Neutrophil (primary cell): ENCODE results near the gene RBM4B.

Experiments used
- H3K27ac ChIP-seq: fragments of 200-600 bp; sonication (generic); 2 replicates; pipeline ENCODE4 v1.5.1; 2016; ENCODE audit warnings: mild to moderate bottlenecking, moderate library complexity
- H3K27me3 ChIP-seq: fragments of 200-600 bp; sonication (generic); 2 replicates; pipeline ENCODE4 v1.6.0; 2016; ENCODE audit warnings: mild to moderate bottlenecking
- H3K36me3 ChIP-seq: fragments of 200-600 bp; sonication (generic); 2 replicates; pipeline ENCODE4 v1.5.1; 2017
- H3K4me1 ChIP-seq, 2 experiments: fragments of 200-600 bp in 1 of 2; sonication (generic) in 1 of 2; 1 replicate in 1 of 2; 2 replicates in 1 of 2; pipeline versions ENCODE4 v1.5.1 to v1.6.1; 2013 to 2016; ENCODE audit warnings: low read depth in 1 of 2, low read length in 1 of 2, mild to moderate bottlenecking in 1 of 2, moderate library complexity in 1 of 2; ENCODE audit not compliant: control insufficient read depth in 1 of 2, insufficient read depth in 1 of 2
- H3K4me3 ChIP-seq, 2 experiments: fragments of 200-600 bp in 1 of 2; sonication (generic) in 1 of 2; 1 replicate in 1 of 2; 2 replicates in 1 of 2; pipeline ENCODE4 v1.5.1; 2013 to 2016; ENCODE audit warnings: low read depth in 1 of 2, low read length in 1 of 2, mild to moderate bottlenecking in 1 of 2, moderate library complexity in 1 of 2
- H3K9me3 ChIP-seq: fragments of 200-600 bp; sonication (generic); 2 replicates; pipeline ENCODE4 v1.5.1; 2016
- TF ChIP-seq, protein P1 (sequence below): fragments of 200-600 bp; sonication (generic); IDR thresholded peaks from 2 replicates; pipeline ENCODE4 v1.5.1; 2016; ENCODE audit warnings: antibody characterized with exemption

Gene RBM4B

DNA sequence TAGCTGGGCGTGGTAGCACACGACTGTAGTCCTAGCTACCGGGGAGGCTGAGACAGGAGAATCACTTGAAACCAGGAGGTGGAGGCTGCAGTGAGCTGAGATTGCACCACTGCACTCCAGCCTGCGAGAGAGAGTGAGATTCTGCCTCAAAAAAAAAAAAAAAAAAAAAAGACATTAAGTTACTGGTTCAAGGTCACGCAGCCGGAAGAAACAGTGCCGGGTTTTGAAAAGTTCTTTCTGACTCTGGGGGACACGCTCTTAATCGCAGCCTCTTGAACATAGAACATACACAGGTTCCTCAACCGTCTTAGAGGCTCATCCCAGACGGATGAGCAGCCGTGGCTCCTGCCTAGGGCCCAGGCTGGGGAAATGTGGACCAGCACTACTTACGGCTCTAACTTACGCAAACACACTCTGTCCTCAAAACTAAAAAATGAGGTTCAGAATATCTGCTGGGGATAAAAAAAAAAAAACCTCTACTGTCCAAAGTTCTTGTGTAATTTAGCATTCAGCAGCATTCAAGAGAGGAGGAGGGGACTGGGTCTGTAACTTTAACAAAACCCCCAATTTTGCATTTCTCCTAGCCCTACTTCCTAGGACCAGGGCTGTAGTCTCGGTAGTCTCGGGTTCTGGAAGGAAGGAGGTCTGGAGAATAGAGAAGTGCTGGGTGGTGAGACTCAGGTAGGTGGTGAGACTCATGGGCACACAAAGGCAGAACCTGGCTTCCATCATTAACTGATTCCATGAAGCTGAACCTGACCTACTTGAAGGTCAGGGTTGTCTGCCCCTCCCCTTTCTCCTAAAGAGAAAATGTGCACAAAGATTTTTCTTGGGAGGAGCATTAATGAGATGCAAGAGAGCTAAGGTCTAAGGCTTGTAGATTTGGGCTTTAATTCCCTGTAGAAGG, 45.3 kb upstream of the RBM4B start:
- Histone ChIP-seq H3K27ac (no peak overlapping the region), H3K27me3 (peaks cover 90% of the 10 kb centered on the region), H3K36me3 (no peaks in the 10 kb centered on the region), H3K4me1 (peaks cover 0 to 5% of the 10 kb centered on the region in 2 experiments), H3K9me3 (no peaks in the 10 kb centered on the region), H3K4me3 (no peak overlapping the region)
- TF ChIP-seq, protein P1, sequence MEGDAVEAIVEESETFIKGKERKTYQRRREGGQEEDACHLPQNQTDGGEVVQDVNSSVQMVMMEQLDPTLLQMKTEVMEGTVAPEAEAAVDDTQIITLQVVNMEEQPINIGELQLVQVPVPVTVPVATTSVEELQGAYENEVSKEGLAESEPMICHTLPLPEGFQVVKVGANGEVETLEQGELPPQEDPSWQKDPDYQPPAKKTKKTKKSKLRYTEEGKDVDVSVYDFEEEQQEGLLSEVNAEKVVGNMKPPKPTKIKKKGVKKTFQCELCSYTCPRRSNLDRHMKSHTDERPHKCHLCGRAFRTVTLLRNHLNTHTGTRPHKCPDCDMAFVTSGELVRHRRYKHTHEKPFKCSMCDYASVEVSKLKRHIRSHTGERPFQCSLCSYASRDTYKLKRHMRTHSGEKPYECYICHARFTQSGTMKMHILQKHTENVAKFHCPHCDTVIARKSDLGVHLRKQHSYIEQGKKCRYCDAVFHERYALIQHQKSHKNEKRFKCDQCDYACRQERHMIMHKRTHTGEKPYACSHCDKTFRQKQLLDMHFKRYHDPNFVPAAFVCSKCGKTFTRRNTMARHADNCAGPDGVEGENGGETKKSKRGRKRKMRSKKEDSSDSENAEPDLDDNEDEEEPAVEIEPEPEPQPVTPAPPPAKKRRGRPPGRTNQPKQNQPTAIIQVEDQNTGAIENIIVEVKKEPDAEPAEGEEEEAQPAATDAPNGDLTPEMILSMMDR = no peak

DNA sequence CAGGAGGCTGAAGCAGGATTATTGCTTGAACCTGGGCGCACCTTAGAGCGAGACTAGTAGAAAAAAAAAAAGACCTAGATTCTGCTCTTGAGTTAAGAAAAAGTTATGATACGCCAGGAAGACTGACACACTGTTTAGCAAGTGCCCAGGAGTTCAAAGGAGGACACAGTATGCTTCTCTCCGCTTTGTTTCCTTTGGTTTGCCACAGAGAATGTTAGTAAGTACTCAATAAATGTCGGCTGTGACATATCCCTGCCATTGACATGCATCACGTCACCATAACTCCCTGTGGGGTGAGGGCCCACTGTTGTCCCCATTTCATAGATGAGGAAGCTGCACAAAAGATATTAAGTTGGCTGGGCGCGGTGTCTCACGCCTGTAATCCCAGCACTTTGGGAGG, 44.3 kb upstream of the RBM4B start:
- TF ChIP-seq, protein P1 = no peak
- H3K36me3 ChIP-seq = no peaks in the 10 kb centered on the region
- no peaks in the 10 kb centered on the region for H3K4me1 ChIP-seq
- H3K4me3 ChIP-seq = no peak overlapping the region
- H3K9me3 ChIP-seq = no peaks in the 10 kb centered on the region
- peaks cover 80% of the 10 kb centered on the region for H3K27me3 ChIP-seq
- H3K27ac ChIP-seq = no peak overlapping the region

DNA sequence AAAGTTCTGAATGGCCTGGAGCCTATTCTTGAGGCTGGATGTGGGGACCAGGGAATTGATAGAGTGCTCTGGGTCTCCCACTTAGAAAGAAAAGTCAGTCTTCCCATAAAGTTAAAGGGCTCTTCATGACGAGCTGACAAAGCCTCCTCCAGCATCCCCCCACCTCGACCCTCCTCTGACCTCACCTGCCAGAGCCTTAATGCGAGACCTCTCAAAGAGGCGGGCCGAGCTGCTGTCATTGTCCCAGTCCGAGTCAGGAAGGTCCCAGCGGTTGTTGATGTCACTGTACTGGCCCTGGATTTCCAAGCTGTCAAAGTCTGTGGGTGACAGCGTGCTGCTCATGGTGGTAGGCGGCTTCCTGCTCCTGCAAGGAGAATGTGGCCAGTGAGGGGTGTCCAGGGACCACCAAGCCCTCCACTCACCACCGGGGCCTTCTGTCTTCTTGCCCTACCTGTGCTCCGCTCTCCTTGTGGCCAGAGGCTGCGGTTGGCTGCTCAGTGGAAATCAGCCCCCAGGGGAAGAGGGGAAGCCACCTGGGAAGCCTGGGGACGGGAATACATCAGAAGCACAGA, 43.3 kb upstream of the RBM4B start:
- no peak overlapping the region for H3K4me3 ChIP-seq
- peaks cover 70% of the 10 kb centered on the region for H3K27me3 ChIP-seq
- no peaks in the 10 kb centered on the region for H3K9me3 ChIP-seq
- H3K27ac ChIP-seq = no peak overlapping the region
- no peaks in the 10 kb centered on the region for H3K4me1 ChIP-seq
- H3K36me3 ChIP-seq = no peaks in the 10 kb centered on the region
- TF ChIP-seq, protein P1 = no peak

DNA sequence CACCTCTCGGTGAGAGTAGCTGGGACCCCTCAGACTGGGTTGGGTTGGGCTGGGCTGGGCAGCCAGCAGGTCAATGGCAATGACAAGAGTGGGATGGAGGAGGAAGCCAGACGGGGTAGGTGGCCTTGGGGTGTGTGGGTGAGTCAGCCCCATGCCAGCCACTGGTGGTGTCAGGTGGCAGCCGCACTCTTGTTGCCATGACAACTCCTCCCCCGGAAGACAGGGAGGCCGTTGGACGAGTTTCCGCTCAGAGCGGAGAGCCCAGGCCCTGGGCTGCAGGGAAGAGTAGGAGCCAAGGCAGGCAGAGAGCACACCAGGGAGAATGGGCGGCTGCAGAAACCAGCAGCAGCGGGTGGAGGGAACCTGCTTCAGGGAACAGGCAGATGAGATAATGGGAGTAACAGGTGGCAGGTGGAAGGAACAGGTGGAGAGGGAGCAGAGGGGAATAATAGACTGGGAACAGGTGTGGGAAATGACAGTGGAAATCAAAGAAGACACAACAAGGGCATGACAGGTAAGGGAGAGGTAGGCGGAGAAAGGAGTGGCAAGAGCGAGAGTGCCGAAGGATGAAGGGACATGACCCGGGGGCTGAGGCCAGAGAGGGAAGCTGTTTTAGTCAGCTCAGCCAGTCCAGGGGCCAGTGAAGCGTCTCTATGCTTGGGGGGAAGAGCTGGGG, 42.7 kb upstream of the RBM4B start:
- H3K4me3 ChIP-seq = no peak overlapping the region

DNA sequence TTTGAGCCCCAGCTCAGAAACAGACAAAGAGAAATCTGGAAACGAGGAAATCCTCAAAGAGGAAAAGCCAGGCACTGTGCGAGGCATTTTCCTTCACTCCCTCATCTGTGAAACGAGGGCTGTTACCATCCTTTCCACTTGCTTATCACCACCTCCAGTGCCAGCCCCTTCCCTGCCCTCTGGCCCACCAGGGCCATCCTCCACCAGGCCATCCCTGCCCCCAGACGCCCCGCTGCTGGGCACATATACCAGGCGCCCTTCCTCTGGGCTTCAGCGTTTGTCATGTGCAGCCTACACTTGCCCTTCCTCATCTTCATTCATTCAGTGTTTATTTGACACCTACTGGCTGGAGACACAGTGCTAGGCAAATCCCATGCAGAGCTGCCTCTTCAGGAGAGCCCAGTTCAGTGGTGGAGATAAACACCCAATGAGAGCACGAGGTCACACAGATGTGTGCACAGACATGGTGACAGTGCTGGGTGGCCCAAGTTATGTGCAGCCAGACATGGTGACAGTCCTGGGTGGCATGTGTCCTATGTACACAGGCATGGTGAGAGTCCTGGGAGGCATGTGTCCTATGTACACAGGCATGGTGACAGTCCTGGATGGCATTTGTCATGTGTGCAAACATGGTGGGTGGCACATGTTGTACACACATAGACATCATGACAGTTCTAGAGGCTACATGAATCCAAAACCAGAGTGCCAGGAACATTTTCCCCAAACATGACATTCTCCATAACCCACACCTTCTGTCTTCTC, 41.6 kb upstream of the RBM4B start:
- H3K4me3 ChIP-seq = no peak overlapping the region
- TF ChIP-seq, protein P1 = no peak
- H3K27ac ChIP-seq = no peak overlapping the region
- H3K9me3 ChIP-seq = no peaks in the 10 kb centered on the region
- no peaks in the 10 kb centered on the region for H3K4me1 ChIP-seq
- H3K36me3 ChIP-seq = no peaks in the 10 kb centered on the region
- peaks cover 54% of the 10 kb centered on the region for H3K27me3 ChIP-seq

More for the DNA sequence above, 42.7 kb upstream of the RBM4B start:
- Histone ChIP-seq H3K4me1 (no peaks in the 10 kb centered on the region), H3K27me3 (peaks cover 64% of the 10 kb centered on the region), H3K27ac (no peak overlapping the region), H3K9me3 (no peaks in the 10 kb centered on the region), H3K36me3 (no peaks in the 10 kb centered on the region)
- TF ChIP-seq, protein P1 = no peak
